Peyer's patch (tissue), 4 donors: ENCODE measurements around the gene ZBP1. TPM values are rescaled to one million over a fixed set of nuclear protein-coding genes. Genes with fewer than 3 reads are reported as not detected.

Experiments used
- DNase-seq, 3 donors: peaks; one replicate each; pipeline ENCODE4 v3.0.0-alpha.2; 2017 to 2019
- H3K27ac ChIP-seq, 4 donors: fragments of 200-600 bp; sonication (generic); one replicate each; pipeline ENCODE4 v1.5.1; 2016 to 2019
- H3K27me3 ChIP-seq, 2 donors: fragments of 200-600 bp; sonication (generic); one replicate each; pipeline ENCODE4 v1.5.1; 2019
- H3K36me3 ChIP-seq, 3 donors: fragments of 200-600 bp; sonication (generic); one replicate each; pipeline ENCODE4 v1.5.1; 2016 to 2019
- H3K4me1 ChIP-seq, 4 donors: fragments of 200-600 bp; sonication (generic); one replicate each; pipeline ENCODE4 v1.5.1; 2016 to 2019
- H3K4me3 ChIP-seq, 4 donors: fragments of 200-600 bp; sonication (generic); 1 replicate in 3 of 4; 2 replicates in 1 of 4; pipeline ENCODE4 v1.5.1; 2016 to 2019; ENCODE audit warnings: mild to moderate bottlenecking in 1 of 4
- H3K9me3 ChIP-seq, 4 donors: fragments of 200-600 bp; sonication (generic); one replicate each; pipeline ENCODE4 v1.5.1; 2016 to 2019; ENCODE audit warnings: mild to moderate bottlenecking in 1 of 4
- CTCF ChIP-seq, 6 experiments: fragments of 450-650 bp in 4 of 6; fragments of 200-600 bp in 2 of 6; sonication (generic) in 1 of 6; IDR thresholded peaks; one replicate each; pipeline ENCODE4 v1.5.1; 2017 to 2019; ENCODE audit warnings: antibody characterized with exemption in 6 of 6, mild to moderate bottlenecking in 3 of 6, moderate library complexity in 1 of 6
- POLR2A ChIP-seq, 2 donors: fragments of 450-650 bp; IDR thresholded peaks; one replicate each; pipeline ENCODE4 v1.5.1; 2017; ENCODE audit warnings: antibody characterized with exemption in 2 of 2, mild to moderate bottlenecking in 2 of 2, moderate library complexity in 2 of 2
- total RNA-seq, 4 donors: library from RNA; depleted of rRNA; stranded (reverse); fragments of >200 nt; gene quantifications; one replicate each; pipeline ENCODE4 v1.1.0, GENCODE V29; 2016

The ZBP1 gene
- total RNA-seq, 4 donors from 2014 or later: 2.3 to 14.0 (median 9.8) TPM; not detected in 1

DNA sequence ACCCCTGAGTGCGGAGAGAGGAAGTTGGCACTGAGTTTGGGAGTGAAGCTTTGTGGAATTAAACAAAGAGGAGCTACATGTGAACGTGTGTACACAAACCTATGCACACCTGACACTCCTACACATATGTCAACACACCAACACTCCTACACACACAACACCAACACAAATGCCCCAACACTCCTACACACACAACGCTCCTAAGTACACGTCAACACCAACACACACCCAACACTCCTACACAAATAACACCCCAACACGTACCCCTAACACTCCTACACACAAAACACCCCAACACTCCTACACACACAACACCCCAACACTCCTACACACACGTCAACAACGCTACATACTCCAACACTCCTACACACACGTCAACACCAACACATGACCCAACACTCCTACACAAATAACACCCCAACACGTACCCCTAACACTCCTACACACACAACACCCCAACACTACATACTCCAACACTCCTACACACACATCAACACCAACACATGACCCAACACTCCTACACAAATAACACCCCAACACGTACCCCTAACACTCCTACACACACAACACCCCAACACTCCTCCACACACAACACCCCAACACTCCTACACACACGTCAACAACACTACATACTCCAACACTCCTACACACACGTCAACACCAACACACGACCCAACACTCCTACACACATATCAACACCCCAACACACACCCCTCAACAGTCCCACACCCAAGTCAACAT is 40.1 kb upstream of the ZBP1 start:
- Histone ChIP-seq H3K9me3 (no peaks in the 10 kb centered on the region), H3K27ac (no peak overlapping the region), H3K36me3 (peaks cover 0 to 9% (median 0%) of the 10 kb centered on the region in 3 donors), H3K4me3 (no peak overlapping the region), H3K27me3 (no peaks in the 10 kb centered on the region), H3K4me1 (peaks cover 0 to 17% (median 4%) of the 10 kb centered on the region in 4 donors)
- TF ChIP-seq POLR2A (IDR thresholded peaks at IDR 0.05): no peak
- TF ChIP-seq CTCF (IDR thresholded peaks at IDR 0.05): no peak
- DNase-seq: no peak

GRCh38 chr20:57659517-57660180 is 39.4 kb upstream of the ZBP1 start:
- peaks cover 0 to 9% (median 0%) of the 10 kb centered on the region in 3 donors for H3K36me3 ChIP-seq
- H3K27me3 ChIP-seq: no peaks in the 10 kb centered on the region
- DNase-seq: peak in 2 of 3 donors; percentile 38 to 39
- H3K4me1 ChIP-seq: peaks cover 0 to 18% (median 4%) of the 10 kb centered on the region in 4 donors
- no peak overlapping the region for H3K4me3 ChIP-seq
- no peak overlapping the region for H3K27ac ChIP-seq
- H3K9me3 ChIP-seq: no peaks in the 10 kb centered on the region
- TF ChIP-seq CTCF (IDR thresholded peaks at IDR 0.05): no peak
- no peak for TF ChIP-seq POLR2A (IDR thresholded peaks at IDR 0.05)

DNA sequence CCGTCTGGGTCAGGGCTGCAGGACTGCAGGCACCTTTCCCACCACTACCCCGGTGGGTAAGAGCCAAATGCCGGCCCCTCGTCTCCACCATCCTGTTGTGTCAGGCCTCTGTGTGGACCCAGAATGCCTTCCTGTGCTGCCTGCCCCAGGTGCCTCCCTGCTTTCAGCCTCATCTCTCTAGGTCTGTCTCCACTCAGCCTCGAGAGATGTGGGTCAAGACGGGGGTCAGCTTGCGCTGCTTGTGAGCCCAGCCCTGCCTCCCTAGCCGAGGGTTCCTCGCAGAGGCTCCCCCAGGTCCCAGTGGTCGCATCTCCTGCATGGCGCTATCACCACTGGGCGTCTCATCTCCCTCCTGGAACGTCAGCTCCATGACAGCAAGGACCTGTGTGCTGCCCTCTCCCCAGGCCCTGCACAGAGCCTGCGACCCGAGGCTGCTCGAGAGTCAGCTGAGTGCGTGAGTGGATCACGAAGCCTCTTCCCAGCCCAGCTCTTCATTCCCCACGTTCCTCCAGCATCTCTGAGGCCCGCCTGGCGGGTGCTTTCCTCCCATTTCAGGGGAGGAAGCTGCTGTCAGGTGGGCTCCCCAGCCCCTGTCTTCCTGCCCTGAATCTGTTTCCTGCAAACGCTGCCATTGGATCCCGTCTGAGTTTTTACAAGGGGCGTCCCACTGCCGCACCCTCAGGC is 38.7 kb upstream of the ZBP1 start:
- H3K4me3 ChIP-seq: no peak overlapping the region
- peaks cover 0 to 23% (median 4%) of the 10 kb centered on the region in 4 donors for H3K4me1 ChIP-seq
- H3K27ac ChIP-seq: no peak overlapping the region
- H3K27me3 ChIP-seq: no peaks in the 10 kb centered on the region
- H3K9me3 ChIP-seq: no peaks in the 10 kb centered on the region
- H3K36me3 ChIP-seq: peaks cover 0 to 9% (median 0%) of the 10 kb centered on the region in 3 donors
- TF ChIP-seq CTCF (IDR thresholded peaks at IDR 0.05) (no peak), POLR2A (IDR thresholded peaks at IDR 0.05) (no peak)
- DNase-seq: peak in 2 of 3 donors; percentile 41 to 42

DNA sequence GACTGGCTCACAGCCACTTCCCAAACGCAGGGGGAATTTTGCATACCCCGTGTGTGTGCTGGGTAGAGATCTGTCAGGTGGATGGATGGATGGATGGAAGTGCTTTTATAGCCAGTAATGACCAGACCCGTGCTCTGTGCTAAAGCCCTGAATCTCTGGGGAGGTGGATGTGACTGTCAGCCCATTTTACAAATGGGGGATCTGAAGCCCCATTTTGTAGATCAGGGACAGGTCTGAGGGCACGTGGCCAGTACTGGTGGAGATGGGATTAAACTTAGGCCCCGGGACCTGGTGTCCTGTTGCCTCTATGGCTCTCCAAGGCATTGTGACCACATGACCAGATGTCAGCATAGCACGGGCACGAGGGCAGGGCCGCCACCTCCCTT is 38.2 kb upstream of the ZBP1 start:
- Histone ChIP-seq H3K27ac (no peak overlapping the region), H3K9me3 (no peaks in the 10 kb centered on the region), H3K4me1 (peaks cover 0 to 23% (median 4%) of the 10 kb centered on the region in 4 donors), H3K4me3 (no peak overlapping the region), H3K27me3 (no peaks in the 10 kb centered on the region), H3K36me3 (peaks cover 0 to 9% (median 0%) of the 10 kb centered on the region in 3 donors)
- TF ChIP-seq CTCF (IDR thresholded peaks at IDR 0.05): no peak
- no peak for TF ChIP-seq POLR2A (IDR thresholded peaks at IDR 0.05)
- peak in 1 of 3 donors; percentile 43 for DNase-seq

- Histone ChIP-seq H3K36me3 (peaks cover 0 to 11% (median 0%) of the 10 kb centered on the region in 3 donors), H3K4me1 (peaks cover 0 to 23% (median 4%) of the 10 kb centered on the region in 4 donors), H3K4me3 (no peak overlapping the region), H3K27me3 (no peaks in the 10 kb centered on the region), H3K27ac (no peak overlapping the region), H3K9me3 (no peaks in the 10 kb centered on the region)
- peak; percentile 57 to 87 (median 81) for DNase-seq
- TF ChIP-seq CTCF (IDR thresholded peaks at IDR 0.05) (no peak), POLR2A (IDR thresholded peaks at IDR 0.05) (no peak)
Observed at GRCh38 chr20:57657535-57658446, 37.6 kb upstream of the ZBP1 start.
